MM.1S (cell line): ENCODE data around the gene ST8SIA3.

Source experiments
- DNase-seq: peaks from one replicate; pipeline ENCODE4 v3.0.0-alpha.2; 2015
- H2AFZ ChIP-seq: fragments of 300-600 bp; sonication (generic); 2 replicates; pipeline ENCODE4 v1.6.0; 2016; ENCODE audit warnings: antibody characterized with exemption, low read length
- H3F3A ChIP-seq: fragments of 300-600 bp; sonication (generic); 2 replicates; pipeline ENCODE4 v1.6.1; 2016; ENCODE audit warnings: mild to moderate bottlenecking, antibody characterized with exemption, low read length, moderate library complexity, mixed read lengths; ENCODE audit not compliant: insufficient read depth
- H3K27ac ChIP-seq: fragments of 300-600 bp; sonication (generic); 2 replicates; pipeline ENCODE4 v1.5.1; 2016; ENCODE audit warnings: mild to moderate bottlenecking, low read length
- H3K27me3 ChIP-seq: fragments of 300-600 bp; sonication (generic); replicated peaks from 2 replicates; pipeline ENCODE4 v1.6.0; 2016; ENCODE audit warnings: low read length; ENCODE audit not compliant: insufficient read depth
- H3K36me3 ChIP-seq: fragments of 300-600 bp; sonication (generic); replicated peaks from 2 replicates; pipeline ENCODE4 v1.6.1; 2016; ENCODE audit warnings: mild to moderate bottlenecking, low read length, mixed read lengths; ENCODE audit not compliant: insufficient read depth
- H3K4me1 ChIP-seq: fragments of 300-600 bp; sonication (generic); 2 replicates; pipeline ENCODE4 v1.6.1; 2016; ENCODE audit warnings: low read length, mixed read lengths
- H3K4me2 ChIP-seq: fragments of 300-600 bp; sonication (generic); 2 replicates; pipeline ENCODE4 v1.6.0; 2016; ENCODE audit warnings: low read depth, low read length
- H3K4me3 ChIP-seq: fragments of 300-600 bp; sonication (generic); 2 replicates; pipeline ENCODE4 v1.5.1; 2016; ENCODE audit warnings: low read length, mixed read lengths
- H3K79me2 ChIP-seq: fragments of 300-600 bp; sonication (generic); 2 replicates; pipeline ENCODE4 v1.6.1; 2016; ENCODE audit warnings: mixed run types, low read length, mixed read lengths
- H3K9ac ChIP-seq: fragments of 300-600 bp; sonication (generic); 2 replicates; pipeline ENCODE4 v1.6.1; 2016; ENCODE audit warnings: low read length, mixed read lengths
- H3K9me2 ChIP-seq: fragments of 300-600 bp; sonication (generic); replicated peaks from 2 replicates; pipeline ENCODE4 v1.6.1; 2016; ENCODE audit warnings: mild to moderate bottlenecking, low read length, mixed read lengths; ENCODE audit not compliant: insufficient read depth
- H3K9me3 ChIP-seq: fragments of 300-600 bp; sonication (generic); replicated peaks from 2 replicates; pipeline ENCODE4 v1.6.1; 2016; ENCODE audit warnings: mild to moderate bottlenecking, low read length, mixed read lengths; ENCODE audit not compliant: insufficient read depth
- H4K20me1 ChIP-seq: fragments of 300-600 bp; sonication (generic); 2 replicates; pipeline ENCODE4 v1.6.1; 2016; ENCODE audit warnings: mild to moderate bottlenecking, low read length, moderate library complexity, mixed read lengths; ENCODE audit not compliant: insufficient read depth
- CTCF ChIP-seq: fragments of 300-600 bp; sonication (generic); IDR thresholded peaks from 2 replicates; pipeline ENCODE4 v1.5.1; 2016; ENCODE audit warnings: antibody characterized with exemption, low read length, mixed read lengths
- EZH2 ChIP-seq: fragments of 300-600 bp; sonication (generic); optimal IDR thresholded peaks from 2 replicates; pipeline ENCODE3; 2017; ENCODE audit warnings: low read depth, mild to moderate bottlenecking, antibody characterized with exemption, low read length, mixed read lengths
- EZH2phosphoT487 ChIP-seq: fragments of 300-600 bp; sonication (generic); IDR thresholded peaks from 2 replicates; pipeline ENCODE4 v1.6.1; 2018; ENCODE audit warnings: antibody characterized with exemption, low read length

Gene ST8SIA3

GRCh38 chr18:57353137-57353939 is 981 bp downstream of the ST8SIA3 start:
- no peak overlapping the region for H3K27ac ChIP-seq
- no peaks in the 10 kb centered on the region for H3K27me3 ChIP-seq
- no peaks in the 10 kb centered on the region for H3K4me1 ChIP-seq
- H3K4me2 ChIP-seq, result no peak overlapping the region
- H3F3A ChIP-seq, result no peaks in the 10 kb centered on the region
- H3K9me2 ChIP-seq, result no peaks in the 10 kb centered on the region
- DNase-seq, result no peak
- TF ChIP-seq CTCF (no peak), EZH2phosphoT487 (no peak), EZH2 (no peak)
- no peak overlapping the region for H3K9ac ChIP-seq
- no peaks in the 10 kb centered on the region for H3K79me2 ChIP-seq
- H3K4me3 ChIP-seq, result no peak overlapping the region
- no peaks in the 10 kb centered on the region for H3K9me3 ChIP-seq
- H2AFZ ChIP-seq, result no peak overlapping the region
- H4K20me1 ChIP-seq, result no peaks in the 10 kb centered on the region
- H3K36me3 ChIP-seq, result no peaks in the 10 kb centered on the region

GRCh38 chr18:57353940-57354461 is 1.6 kb downstream of the ST8SIA3 start:
- no peak for TF ChIP-seq EZH2phosphoT487
- no peak for TF ChIP-seq CTCF
- no peak for TF ChIP-seq EZH2
- no peak overlapping the region for H3K4me2 ChIP-seq
- DNase-seq, result no peak

GRCh38 chr18:57359433-57359832 is 7.1 kb downstream of the ST8SIA3 start:
- no peak overlapping the region for H3K4me2 ChIP-seq
- H3K4me3 ChIP-seq, result no peak overlapping the region
- H3K9me2 ChIP-seq, result no peaks in the 10 kb centered on the region
- no peaks in the 10 kb centered on the region for H3K9me3 ChIP-seq
- no peak overlapping the region for H2AFZ ChIP-seq
- peaks cover 4% of the 10 kb centered on the region; the same call in 1 of the 2 replicates for H3K4me1 ChIP-seq
- DNase-seq, result no peak
- no peaks in the 10 kb centered on the region for H3K36me3 ChIP-seq
- no peak for TF ChIP-seq EZH2
- no peak for TF ChIP-seq EZH2phosphoT487
- TF ChIP-seq CTCF, result no peak
- H3K79me2 ChIP-seq, result no peaks in the 10 kb centered on the region
- no peaks in the 10 kb centered on the region for H4K20me1 ChIP-seq
- H3F3A ChIP-seq, result no peaks in the 10 kb centered on the region
- no peak overlapping the region for H3K27ac ChIP-seq
- H3K27me3 ChIP-seq, result no peaks in the 10 kb centered on the region
- no peak overlapping the region for H3K9ac ChIP-seq

More at GRCh38 chr18:57353940-57354461, 1.6 kb downstream of the ST8SIA3 start:
- Histone ChIP-seq H3K9me2 (no peaks in the 10 kb centered on the region), H3K9ac (no peak overlapping the region), H4K20me1 (no peaks in the 10 kb centered on the region), H3K4me3 (no peak overlapping the region), H3K36me3 (no peaks in the 10 kb centered on the region), H3K27me3 (no peaks in the 10 kb centered on the region), H3K9me3 (no peaks in the 10 kb centered on the region), H2AFZ (no peak overlapping the region), H3K27ac (no peak overlapping the region), H3F3A (no peaks in the 10 kb centered on the region), H3K79me2 (no peaks in the 10 kb centered on the region), H3K4me1 (peaks cover 4% of the 10 kb centered on the region; the same call in 1 of the 2 replicates)
